HG02870 (cell line): ENCODE data around the gene HAVCR1.
A peak's percentile ranks its signal among the peaks of the same experiment; 100 is the strongest.
"Not testable (repeated sequence)": the region's sequence is repeated elsewhere in the genome, so short reads cannot be mapped to it uniquely, and the experiment has no call there.

Experiments used
- ATAC-seq: cut with Tn5 transposase; IDR thresholded peaks from one replicate; pipeline ENCODE4 v1.9.1; 2021; ENCODE audit warnings: mild to moderate bottlenecking, moderate library complexity; ENCODE audit not compliant: unreplicated experiment

Gene HAVCR1

GRCh38 chr5:157051604-157052245 is 7.2 kb downstream of the HAVCR1 start:
- ATAC-seq, result no peak

- no peak for ATAC-seq
Observed at GRCh38 chr5:157050050-157050449, 8.9 kb downstream of the HAVCR1 start.

- no peak for ATAC-seq
Observed at GRCh38 chr5:157049605-157050004, 9.3 kb downstream of the HAVCR1 start.

GRCh38 chr5:157047898-157048297 is 11.0 kb downstream of the HAVCR1 start:
- ATAC-seq, result peak; percentile 82

GRCh38 chr5:157047016-157047415 is 11.9 kb downstream of the HAVCR1 start:
- not testable (repeated sequence) for ATAC-seq

GRCh38 chr5:157046041-157046440 is 12.9 kb downstream of the HAVCR1 start:
- ATAC-seq, result no peak

GRCh38 chr5:157045601-157046000 is 13.3 kb downstream of the HAVCR1 start:
- ATAC-seq, result no peak

GRCh38 chr5:157038568-157039187 is 20.2 kb downstream of the HAVCR1 start:
- no peak for ATAC-seq

GRCh38 chr5:157034106-157035072 is 24.5 kb downstream of the HAVCR1 start:
- not testable (repeated sequence) for ATAC-seq

GRCh38 chr5:157033071-157033583 is 25.8 kb downstream of the HAVCR1 start:
- ATAC-seq, result no peak

GRCh38 chr5:157030692-157031091 is 28.2 kb downstream of the HAVCR1 start:
- ATAC-seq, result no peak

- ATAC-seq, result no peak
Observed at GRCh38 chr5:157029457-157029856, 29.5 kb downstream of the HAVCR1 start.

GRCh38 chr5:157027663-157028062 is 31.3 kb downstream of the HAVCR1 start:
- peak; percentile 88 for ATAC-seq

GRCh38 chr5:157026789-157027424 is 32.0 kb downstream of the HAVCR1 start:
- ATAC-seq, result no peak

- ATAC-seq, result peak; percentile 21
Observed at GRCh38 chr5:157025093-157025698, 33.7 kb downstream of the HAVCR1 start.

GRCh38 chr5:157024208-157024959 is 34.5 kb downstream of the HAVCR1 start:
- ATAC-seq, result no peak

- ATAC-seq, result no peak
Observed at GRCh38 chr5:157022024-157022423, 36.9 kb downstream of the HAVCR1 start.

GRCh38 chr5:157020511-157021222 is 38.2 kb downstream of the HAVCR1 start:
- no peak for ATAC-seq

GRCh38 chr5:157020002-157020401 is 38.9 kb downstream of the HAVCR1 start:
- ATAC-seq, result no peak
